HepG2 (cell line): ENCODE data around the gene KRTAP20-2. TPM values are rescaled to one million over a fixed set of nuclear protein-coding genes. Genes with fewer than 3 reads are reported as not detected.

Experiments
- ATAC-seq: fragments of 200-7000 bp; cut with Tn5 transposase; 3 replicates; pipeline ENCODE4 v1.9.1; 2020; ENCODE audit warnings: mild to moderate bottlenecking, moderate library complexity
- BruUV-seq: library from RNA; stranded (reverse); fragments of 400-500 nt; replicated peaks from 2 replicates; lab custom pipeline; 2021; lab: Mats Ljungman, UMichigan
- CTCF ChIA-PET: fragments of 300-600 bp; formaldehyde crosslinking; extraction: SDS; loops from one replicate; lab custom pipeline; 2021; ENCODE audit warnings: low total read pairs, inconsistent platforms, low intra/inter-chr PET ratio; lab: Yijun Ruan, JAX
- POLR2A ChIA-PET: fragments of 350-600 bp; sonication (Branson Sonifier 250); formaldehyde crosslinking; loops from one replicate; lab custom pipeline; 2020; ENCODE audit warnings: antibody characterized with exemption, inconsistent platforms; lab: Yijun Ruan, JAX
- DNase-seq: peaks from one replicate; pipeline ENCODE4 v3.0.0-alpha.2; 2015; ENCODE audit warnings: low spot score
- FAIRE-seq: peaks from 3 replicates; lab custom pipeline; 2011; peaks lifted over from hg19 to GRCh38; lab: Jason Lieb, UNC
- H2AFZ ChIP-seq: one replicate; pipeline ENCODE4 v1.6.1; 2011; ENCODE audit warnings: low read length, inconsistent platforms
- H3K27ac ChIP-seq: fragments of 300-600 bp; 3 replicates; pipeline ENCODE4 v1.8.0; 2011; ENCODE audit warnings: mixed run types, mild to moderate bottlenecking, mixed read lengths, low read length, inconsistent platforms; ENCODE audit not compliant: insufficient read depth; ENCODE audit errors: extremely low read length
- H3K27me3 ChIP-seq, 2 experiments: fragments of 200-600 bp in 1 of 2; 2 replicates in 1 of 2; 3 replicates in 1 of 2; pipeline versions ENCODE4 v1.6.0 to v1.8.0; 2011; ENCODE audit warnings: low read length in 2 of 2, mild to moderate bottlenecking in 2 of 2, moderate library complexity in 2 of 2, inconsistent platforms in 1 of 2; ENCODE audit not compliant: insufficient read depth in 2 of 2, control insufficient read depth in 1 of 2
- H3K36me3 ChIP-seq, 2 experiments: fragments of 200-600 bp in 1 of 2; replicated peaks in 1 of 2; 2 replicates in 1 of 2; 3 replicates in 1 of 2; pipeline versions ENCODE4 v1.5.1 to v1.8.0; 2011; ENCODE audit warnings: low read length in 2 of 2, inconsistent platforms in 1 of 2; ENCODE audit not compliant: insufficient read depth in 2 of 2, control insufficient read depth in 1 of 2
- H3K4me1 ChIP-seq: 2 replicates; pipeline ENCODE4 v1.5.1; 2012; ENCODE audit warnings: low read length, inconsistent platforms; ENCODE audit not compliant: insufficient read depth
- H3K4me2 ChIP-seq: 2 replicates; pipeline ENCODE4 v1.6.0; 2011; ENCODE audit warnings: low read depth, low read length, inconsistent platforms
- H3K4me3 ChIP-seq, 3 experiments: fragments of 200-600 bp in 1 of 3; sonication (generic), shearing (Covaris generic) in 1 of 3; replicated peaks in 1 of 3; 2 replicates each; pipeline ENCODE4 v1.5.1; 2011 to 2016; ENCODE audit warnings: low read length in 3 of 3, inconsistent platforms in 2 of 3, low read depth in 2 of 3, mild to moderate bottlenecking in 2 of 3, control low read depth in 1 of 3, mixed read lengths in 1 of 3; ENCODE audit not compliant: insufficient read depth in 1 of 3
- H3K79me2 ChIP-seq: one replicate; pipeline ENCODE4 v1.6.1; 2011; ENCODE audit warnings: low read length, inconsistent platforms; ENCODE audit not compliant: insufficient read depth
- H3K9ac ChIP-seq: 2 replicates; pipeline ENCODE4 v1.6.0; 2011; ENCODE audit warnings: mild to moderate bottlenecking, low read depth, low read length, inconsistent platforms; ENCODE audit not compliant: insufficient read depth
- H3K9me3 ChIP-seq: 2 replicates; pipeline ENCODE4 v1.5.1; 2012; ENCODE audit warnings: mild to moderate bottlenecking, low read length
- H4K20me1 ChIP-seq: 2 replicates; pipeline ENCODE4 v1.6.0; 2011; ENCODE audit warnings: inconsistent platforms, mild to moderate bottlenecking, low read length, moderate library complexity; ENCODE audit not compliant: insufficient read depth
- GATAD2A ChIP-seq: IDR thresholded peaks from 2 replicates; pipeline ENCODE4 v1.6.1; 2016
- HOXA9 ChIP-seq: sonication (generic); formaldehyde crosslinking; IDR thresholded peaks from 2 replicates; pipeline ENCODE4 v1.8.1; 2022; ENCODE audit warnings: missing genetic modification reagents, mild to moderate bottlenecking, moderate library complexity, borderline replicate concordance
- JARID2 ChIP-seq: sonication (generic); formaldehyde crosslinking; IDR thresholded peaks from 2 replicates; pipeline ENCODE4 v1.8.1; 2023; ENCODE audit warnings: missing genetic modification reagents, inconsistent platforms; ENCODE audit not compliant: insufficient replicate concordance
- KLF9 ChIP-seq: IDR thresholded peaks from 2 replicates; pipeline ENCODE4 v1.6.1; 2016; ENCODE audit warnings: low read depth
- MIER3 ChIP-seq: IDR thresholded peaks from 2 replicates; pipeline ENCODE4 v1.6.1; 2016; ENCODE audit warnings: missing compliant biosample characterization, borderline replicate concordance
- ZNF616 ChIP-seq: sonication (generic); formaldehyde crosslinking; IDR thresholded peaks from 2 replicates; pipeline ENCODE4 v1.5.0; 2020; ENCODE audit warnings: low read depth, mild to moderate bottlenecking, missing genetic modification reagents
- WGBS: methylation state at CpG from one replicate; pipeline ENCODE4 v1.1.6; 2017; ENCODE audit warnings: low lambda C conversion rate; 5-methylcytosine and 5-hydroxymethylcytosine counted together
- in situ Hi-C: cut with HindIII; loops from 2 replicates; pipeline ENCODE4 v1.10.0; 2017; ENCODE audit warnings: low pct_unique_long_range_greater_than_20kb; ENCODE audit not compliant: extremely low pct_ligation_motif_present
- intact Hi-C: fragments of 100-400 bp; cut with micrococcal nuclease; formaldehyde crosslinking; loops from one replicate; pipeline ENCODE4 v1.10.0; 2022; ENCODE audit not compliant: unreplicated experiment
- polyA plus RNA-seq, 8 experiments: library from polyadenylated mRNA; depleted of rRNA in 3 of 8; stranded (reverse) in 7 of 8; unstranded in 1 of 8; fragments of >200 nt; fragmentation: Illumina TruSeq in 4 of 8; extraction: Trizol in 4 of 8; gene quantifications; 2 replicates each; pipeline versions ENCODE4 v1.2.1 to v1.2.3, GENCODE V29; 2011 to 2016; ENCODE audit warnings: low read depth in 4 of 8, missing spikeins in 1 of 8, mixed read lengths in 1 of 8; ENCODE audit not compliant: insufficient read depth in 1 of 8
- total RNA-seq, 5 experiments: library from RNA; depleted of rRNA; stranded (reverse); fragments of >200 nt; fragmentation: Illumina TruSeq; extraction: Trizol; gene quantifications; 2 replicates each; pipeline ENCODE4 v1.2.3, GENCODE V29; 2016; ENCODE audit warnings: low read depth in 1 of 5
- TF ChIP-seq, protein P1 (sequence below): IDR thresholded peaks from 2 replicates; pipeline ENCODE4 v1.6.1; 2016; ENCODE audit warnings: missing compliant biosample characterization, missing genetic modification reagents, borderline replicate concordance
- TF ChIP-seq, protein P2 (sequence below): sonication (generic); formaldehyde crosslinking; IDR thresholded peaks from 2 replicates; pipeline ENCODE4 v1.8.0; 2022; ENCODE audit warnings: mild to moderate bottlenecking, missing genetic modification reagents, moderate library complexity

Gene KRTAP20-2
- total and polyA plus RNA-seq, 2 of the 13 experiments (the other 11 are each of a cell fraction or from before 2014, with no cell fraction given): not detected

GRCh38 chr21:30612132-30612531 lies 22.9 kb upstream of the KRTAP20-2 start:
- H3K9me3 ChIP-seq: peaks cover 93% of the 10 kb centered on the region
- WGBS: 33% methylated on average over 2 of the region's 2 CpGs
- H3K4me2 ChIP-seq: no peak overlapping the region
- H3K4me1 ChIP-seq: no peaks in the 10 kb centered on the region
- DNase-seq: no peak
- BruUV-seq: no TSS peak
- in situ Hi-C loops: no loop called here
- TF ChIP-seq, protein P1, sequence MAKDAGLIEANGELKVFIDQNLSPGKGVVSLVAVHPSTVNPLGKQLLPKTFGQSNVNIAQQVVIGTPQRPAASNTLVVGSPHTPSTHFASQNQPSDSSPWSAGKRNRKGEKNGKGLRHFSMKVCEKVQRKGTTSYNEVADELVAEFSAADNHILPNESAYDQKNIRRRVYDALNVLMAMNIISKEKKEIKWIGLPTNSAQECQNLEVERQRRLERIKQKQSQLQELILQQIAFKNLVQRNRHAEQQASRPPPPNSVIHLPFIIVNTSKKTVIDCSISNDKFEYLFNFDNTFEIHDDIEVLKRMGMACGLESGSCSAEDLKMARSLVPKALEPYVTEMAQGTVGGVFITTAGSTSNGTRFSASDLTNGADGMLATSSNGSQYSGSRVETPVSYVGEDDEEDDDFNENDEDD (CRISPR knock-in tag): no peak
- TF ChIP-seq GATAD2A (CRISPR knock-in tag): no peak
- TF ChIP-seq KLF9 (CRISPR knock-in tag): no peak
- TF ChIP-seq, protein P2, sequence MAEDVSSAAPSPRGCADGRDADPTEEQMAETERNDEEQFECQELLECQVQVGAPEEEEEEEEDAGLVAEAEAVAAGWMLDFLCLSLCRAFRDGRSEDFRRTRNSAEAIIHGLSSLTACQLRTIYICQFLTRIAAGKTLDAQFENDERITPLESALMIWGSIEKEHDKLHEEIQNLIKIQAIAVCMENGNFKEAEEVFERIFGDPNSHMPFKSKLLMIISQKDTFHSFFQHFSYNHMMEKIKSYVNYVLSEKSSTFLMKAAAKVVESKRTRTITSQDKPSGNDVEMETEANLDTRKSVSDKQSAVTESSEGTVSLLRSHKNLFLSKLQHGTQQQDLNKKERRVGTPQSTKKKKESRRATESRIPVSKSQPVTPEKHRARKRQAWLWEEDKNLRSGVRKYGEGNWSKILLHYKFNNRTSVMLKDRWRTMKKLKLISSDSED (CRISPR knock-in tag): no peak
- TF ChIP-seq HOXA9 (CRISPR knock-in tag): no peak
- TF ChIP-seq JARID2 (CRISPR knock-in tag): no peak
- no peak for TF ChIP-seq ZNF616
- TF ChIP-seq MIER3: no peak
- no peaks in the 10 kb centered on the region for H3K79me2 ChIP-seq
- H3K27me3 ChIP-seq: no peaks in the 10 kb centered on the region
- no peak overlapping the region for H3K27ac ChIP-seq
- no peak for ATAC-seq
- intact Hi-C loops: no loop called here
- FAIRE-seq: no peak
- H4K20me1 ChIP-seq: no peaks in the 10 kb centered on the region
- ChIA-PET POLR2A (no interaction called here), CTCF (no interaction called here)
- H2AFZ ChIP-seq: no peak overlapping the region
- no peak overlapping the region for H3K4me3 ChIP-seq
- H3K9ac ChIP-seq: no peak overlapping the region
- no peaks in the 10 kb centered on the region for H3K36me3 ChIP-seq
